DND-41 (cell line): ENCODE measurements around the gene CKAP2L.

Source experiments
- CTCF ChIP-seq: IDR thresholded peaks from 2 replicates; pipeline ENCODE4 v1.5.1; 2012; ENCODE audit warnings: borderline replicate concordance, low read length, moderate library complexity, mild to moderate bottlenecking; ENCODE audit not compliant: poor library complexity, severe bottlenecking; ENCODE audit errors: extremely low read depth
- EZH2 ChIP-seq: IDR thresholded peaks from 3 replicates; pipeline ENCODE4 v1.6.1; 2012; ENCODE audit warnings: borderline replicate concordance, low read depth, mild to moderate bottlenecking, moderate library complexity, low read length, inconsistent platforms; ENCODE audit not compliant: severe bottlenecking

- TF ChIP-seq CTCF (no peak), EZH2 (no peak)
Observed at GRCh38 chr2:112755444-112755843, 9.0 kb downstream of the CKAP2L start.
